HCT116 (cell line): ENCODE data around the gene ASCC2. TPM values are rescaled to one million over a fixed set of nuclear protein-coding genes. Genes with fewer than 3 reads are reported as not detected.

ENCODE experiments used
- ATAC-seq: fragments of 200-7000 bp; cut with Tn5 transposase; 2 replicates; pipeline ENCODE4 v1.9.1; 2020; ENCODE audit warnings: mild to moderate bottlenecking, moderate library complexity
- BruUV-seq: library from RNA; stranded (reverse); fragments of 400-500 nt; replicated peaks from 2 replicates; lab custom pipeline; 2021; lab: Mats Ljungman, UMichigan
- CTCF ChIA-PET: fragments of 300-600 bp; sonication (Branson Sonifier 250); formaldehyde crosslinking; loops from one replicate; lab custom pipeline; 2021; ENCODE audit warnings: antibody characterized with exemption; lab: Charles Lee
- POLR2A ChIA-PET: fragments of 300-600, 350-600 bp; sonication (Branson Sonifier 250); formaldehyde crosslinking; loops from one replicate; lab custom pipeline; 2021; ENCODE audit warnings: antibody characterized with exemption; lab: Charles Lee
- RAD21 ChIA-PET, 2 experiments: fragments of 300-600 bp; sonication (Branson Sonifier 250); formaldehyde crosslinking; loops; one replicate each; lab custom pipeline; 2023; ENCODE audit warnings: low total read pairs in 2 of 2; ENCODE audit not compliant: uncharacterized antibody in 2 of 2, unreplicated experiment in 2 of 2, low non-redundant PET in 1 of 2; lab: Charles Lee
- DNase-seq: peaks from one replicate; pipeline ENCODE4 v3.0.0-alpha.2; 2010; ENCODE audit warnings: low read depth, low spot score
- H2AFZ ChIP-seq: fragments of 200-600 bp; shearing (Covaris generic), sonication (generic); 2 replicates; pipeline ENCODE4 v1.6.1; 2017; ENCODE audit warnings: low read depth, mixed run types, mixed read lengths, antibody characterized with exemption, low read length; ENCODE audit not compliant: poor library complexity, severe bottlenecking
- H3K27ac ChIP-seq: 2 replicates; pipeline ENCODE4 v1.5.1; 2012; ENCODE audit warnings: low read depth, low read length
- H3K27me3 ChIP-seq: fragments of 200-600 bp; sonication (generic); 2 replicates; pipeline ENCODE4 v1.6.1; 2016; ENCODE audit warnings: mixed run types, low read length, mixed read lengths; ENCODE audit not compliant: insufficient read depth
- H3K36me3 ChIP-seq, 2 experiments: fragments of 200-500 bp in 1 of 2; fragments of 200-600 bp in 1 of 2; sonication (Bioruptor generic) in 1 of 2; sonication (generic) in 1 of 2; 2 replicates each; pipeline versions ENCODE4 v1.5.1 to v1.6.1; 2014 to 2016; ENCODE audit warnings: low read length in 2 of 2, inconsistent platforms in 1 of 2, mixed read lengths in 1 of 2, mixed run types in 1 of 2; ENCODE audit not compliant: insufficient read depth in 2 of 2, control insufficient read depth in 1 of 2
- H3K4me1 ChIP-seq, 2 experiments: fragments of 200-600 bp in 1 of 2; sonication (generic) in 1 of 2; 2 replicates each; pipeline versions ENCODE4 v1.5.1 to v1.6.1; 2012 to 2017; ENCODE audit warnings: low read length in 2 of 2, inconsistent platforms in 1 of 2, mild to moderate bottlenecking in 1 of 2, mixed read lengths in 1 of 2, mixed run types in 1 of 2, moderate library complexity in 1 of 2; ENCODE audit not compliant: insufficient read depth in 2 of 2, control insufficient read depth in 1 of 2
- H3K4me2 ChIP-seq: fragments of 200-600 bp; sonication (generic); 2 replicates; pipeline ENCODE4 v1.6.1; 2017; ENCODE audit warnings: mixed run types, low read length, mixed read lengths
- H3K4me3 ChIP-seq, 2 experiments: fragments of 200-600 bp in 1 of 2; sonication (generic) in 1 of 2; replicated peaks in 1 of 2; 2 replicates each; pipeline ENCODE4 v1.5.1; 2011 to 2016; ENCODE audit warnings: low read length in 2 of 2, control low read depth in 1 of 2, low read depth in 1 of 2, mild to moderate bottlenecking in 1 of 2, mixed read lengths in 1 of 2, mixed run types in 1 of 2
- H3K79me2 ChIP-seq: fragments of 200-600 bp; sonication (generic); 2 replicates; pipeline ENCODE4 v1.6.1; 2017; ENCODE audit warnings: mild to moderate bottlenecking, mixed run types, low read length, moderate library complexity, mixed read lengths; ENCODE audit not compliant: insufficient read depth
- H3K9ac ChIP-seq: fragments of 200-600 bp; sonication (generic); 2 replicates; pipeline ENCODE4 v1.6.1; 2016; ENCODE audit warnings: low read length, mixed read lengths
- H3K9me2 ChIP-seq: fragments of 200-600 bp; sonication (generic), shearing (Covaris generic); 2 replicates; pipeline ENCODE4 v1.6.1; 2017; ENCODE audit warnings: mixed run types, mild to moderate bottlenecking, moderate library complexity; ENCODE audit not compliant: insufficient read depth
- H3K9me3 ChIP-seq, 2 experiments: fragments of 200-500 bp in 1 of 2; fragments of 200-600 bp in 1 of 2; sonication (Bioruptor generic) in 1 of 2; sonication (generic) in 1 of 2; 2 replicates each; pipeline ENCODE4 v1.6.1; 2014 to 2017; ENCODE audit warnings: low read length in 2 of 2, mixed read lengths in 2 of 2, inconsistent platforms in 1 of 2, low read depth in 1 of 2, mild to moderate bottlenecking in 1 of 2, mixed run types in 1 of 2, moderate library complexity in 1 of 2; ENCODE audit not compliant: control insufficient read depth in 1 of 2, insufficient read depth in 1 of 2
- H4K20me1 ChIP-seq: fragments of 200-600 bp; sonication (generic), shearing (Covaris generic); 2 replicates; pipeline ENCODE4 v1.6.1; 2017; ENCODE audit warnings: mixed run types, mild to moderate bottlenecking, moderate library complexity; ENCODE audit not compliant: insufficient read depth
- CEBPB ChIP-seq: IDR thresholded peaks from 2 replicates; pipeline ENCODE4 v1.6.1; 2012; ENCODE audit warnings: low read depth
- ELF1 ChIP-seq: IDR thresholded peaks from 2 replicates; pipeline ENCODE4 v1.6.1; 2012; ENCODE audit warnings: low read depth, borderline replicate concordance
- EZH2 ChIP-seq: fragments of 200-600 bp; sonication (generic); IDR thresholded peaks from 2 replicates; pipeline ENCODE4 v1.6.1; 2017; ENCODE audit warnings: antibody characterized with exemption, mixed run types
- EZH2phosphoT487 ChIP-seq: fragments of 200-600 bp; IDR thresholded peaks from 2 replicates; pipeline ENCODE4 v1.6.1; 2018; ENCODE audit warnings: antibody characterized with exemption, borderline replicate concordance
- JUND ChIP-seq: IDR thresholded peaks from 2 replicates; pipeline ENCODE4 v1.6.1; 2012
- POLR2AphosphoS5 ChIP-seq: IDR thresholded peaks from 2 replicates; pipeline ENCODE4 v1.6.1; 2011; ENCODE audit warnings: mild to moderate bottlenecking, low read depth, low read length, moderate library complexity
- SIN3A ChIP-seq: IDR thresholded peaks from 2 replicates; pipeline ENCODE4 v1.6.1; 2012; ENCODE audit warnings: low read depth
- SP1 ChIP-seq: IDR thresholded peaks from 2 replicates; pipeline ENCODE4 v1.6.1; 2012; ENCODE audit warnings: low read depth
- TCF7L2 ChIP-seq: IDR thresholded peaks from 2 replicates; pipeline ENCODE4 v1.7.0; 2011; ENCODE audit warnings: borderline replicate concordance, inconsistent platforms; ENCODE audit not compliant: insufficient read depth, insufficient read length; ENCODE audit errors: extremely low read depth
- YY1 ChIP-seq: IDR thresholded peaks from 2 replicates; pipeline ENCODE4 v1.6.1; 2011; ENCODE audit warnings: low read length, low read depth, moderate library complexity, mild to moderate bottlenecking; ENCODE audit not compliant: insufficient replicate concordance; ENCODE audit errors: extremely low read depth
- ZFX ChIP-seq: fragments of 450-650 bp; IDR thresholded peaks from 2 replicates; pipeline ENCODE4 v1.6.1; 2017
- ZNF274 ChIP-seq: fragments of 200-500 bp; sonication (Bioruptor generic); IDR thresholded peaks from 2 replicates; pipeline ENCODE4 v1.6.1; 2014; ENCODE audit warnings: mild to moderate bottlenecking, low read depth, low read length, inconsistent platforms
- intact Hi-C: fragments of 100-400 bp; cut with micrococcal nuclease; formaldehyde crosslinking; loops from 2 replicates; pipeline ENCODE4 v1.10.0; 2022
- total RNA-seq: library from RNA; stranded (reverse); gene quantifications from one replicate; pipeline ENCODE4 v1.2.1, GENCODE V29; 2021; ENCODE audit not compliant: unreplicated experiment
- TF ChIP-seq, protein P1 (sequence below), 3 experiments: fragments of 200-600 bp in 1 of 3; sonication (generic) in 1 of 3; IDR thresholded peaks in 2 of 3; conservative IDR thresholded peaks in 1 of 3; 2 replicates each; pipeline ENCODE4 v1.5.1; 2012 to 2017; ENCODE audit warnings: low read depth in 2 of 3, low read length in 2 of 3, antibody characterized with exemption in 1 of 3, borderline replicate concordance in 1 of 3, control low read depth in 1 of 3, mild to moderate bottlenecking in 1 of 3, mixed read lengths in 1 of 3, mixed run types in 1 of 3, moderate library complexity in 1 of 3; ENCODE audit not compliant: insufficient read depth in 1 of 3
- TF ChIP-seq, protein P2 (sequence below): IDR thresholded peaks from 2 replicates; pipeline ENCODE4 v1.6.1; 2012
- TF ChIP-seq, protein P3 (sequence below): IDR thresholded peaks from 2 replicates; pipeline ENCODE4 v1.6.1; 2012; ENCODE audit warnings: low read depth
- TF ChIP-seq, protein P4 (sequence below): IDR thresholded peaks from 2 replicates; pipeline ENCODE4 v1.6.1; 2012

The ASCC2 gene
- total RNA-seq, 1 experiment from 2014 or later, result 68.6 TPM

DNA sequence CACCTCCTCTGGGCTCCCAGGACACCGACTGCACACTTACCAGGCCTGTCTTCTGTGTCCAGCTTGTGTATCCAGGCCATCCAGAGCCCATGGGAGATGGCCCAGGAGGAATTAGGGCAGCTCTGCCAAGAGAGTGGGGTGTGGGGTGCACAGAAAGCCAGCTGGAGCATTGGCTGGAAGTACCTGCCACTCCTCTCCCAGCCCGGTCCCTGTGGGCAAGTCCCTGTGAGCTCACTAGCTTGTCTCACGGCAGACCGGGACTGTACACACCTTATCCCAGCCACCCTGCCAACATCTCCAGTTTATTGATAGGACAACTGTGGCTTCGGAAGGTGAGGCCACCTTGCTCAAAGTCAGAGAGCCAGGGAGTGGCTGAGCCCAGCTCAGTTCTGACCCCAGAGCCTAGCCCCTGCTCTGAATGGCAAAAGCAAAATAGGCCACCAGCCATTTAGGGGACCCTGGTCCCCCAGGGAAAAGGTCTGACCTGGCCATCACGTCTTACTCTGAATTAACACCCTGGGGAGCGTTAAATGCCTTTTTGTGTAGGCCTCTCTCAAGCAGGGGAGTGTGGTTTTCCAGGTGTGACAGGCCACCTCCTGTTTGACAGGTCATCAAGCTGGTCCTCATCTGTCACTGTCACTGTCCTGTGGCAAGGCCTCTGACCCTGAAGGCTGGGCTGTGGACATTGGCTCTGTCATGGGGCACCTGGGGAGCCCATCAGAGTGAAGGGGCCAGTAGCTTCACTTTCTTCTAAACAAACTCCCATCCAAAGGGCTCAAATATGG, 55.8 kb downstream of the ASCC2 start:
- Histone ChIP-seq H2AFZ (no peak overlapping the region), H3K4me1 (peaks cover 11 to 38% of the 10 kb centered on the region in 2 experiments), H3K36me3 (no peaks in the 10 kb centered on the region), H3K9ac (no peak overlapping the region)
- ChIA-PET RAD21 (no interaction called here), POLR2A (interaction anchor here (0.8 kb wide), 1 partner anchor 9 kb away, joined by 3 read pairs; no protein-coding TSS in a partner anchor)
- no peak for DNase-seq
- no peak for ATAC-seq
- TF ChIP-seq ELF1 (no peak), SIN3A (no peak), ZNF274 (no peak), CEBPB (no peak), JUND (no peak), ZFX (no peak), EZH2phosphoT487 (no peak), TCF7L2 (no peak), POLR2AphosphoS5 (no peak), EZH2 (no peak), YY1 (no peak), SP1 (no peak)
- TF ChIP-seq, protein P1, sequence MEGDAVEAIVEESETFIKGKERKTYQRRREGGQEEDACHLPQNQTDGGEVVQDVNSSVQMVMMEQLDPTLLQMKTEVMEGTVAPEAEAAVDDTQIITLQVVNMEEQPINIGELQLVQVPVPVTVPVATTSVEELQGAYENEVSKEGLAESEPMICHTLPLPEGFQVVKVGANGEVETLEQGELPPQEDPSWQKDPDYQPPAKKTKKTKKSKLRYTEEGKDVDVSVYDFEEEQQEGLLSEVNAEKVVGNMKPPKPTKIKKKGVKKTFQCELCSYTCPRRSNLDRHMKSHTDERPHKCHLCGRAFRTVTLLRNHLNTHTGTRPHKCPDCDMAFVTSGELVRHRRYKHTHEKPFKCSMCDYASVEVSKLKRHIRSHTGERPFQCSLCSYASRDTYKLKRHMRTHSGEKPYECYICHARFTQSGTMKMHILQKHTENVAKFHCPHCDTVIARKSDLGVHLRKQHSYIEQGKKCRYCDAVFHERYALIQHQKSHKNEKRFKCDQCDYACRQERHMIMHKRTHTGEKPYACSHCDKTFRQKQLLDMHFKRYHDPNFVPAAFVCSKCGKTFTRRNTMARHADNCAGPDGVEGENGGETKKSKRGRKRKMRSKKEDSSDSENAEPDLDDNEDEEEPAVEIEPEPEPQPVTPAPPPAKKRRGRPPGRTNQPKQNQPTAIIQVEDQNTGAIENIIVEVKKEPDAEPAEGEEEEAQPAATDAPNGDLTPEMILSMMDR (IDR thresholded peaks at IDR 0.05 in 2 of 3, conservative IDR thresholded peaks at IDR 0.05 in 1 of 3; ENCODE audit: borderline replicate concordance in 1 of 3, insufficient read depth in 1 of 3, low read depth in 2 of 3, low read length in 2 of 3), result no peak
- TF ChIP-seq, protein P2, sequence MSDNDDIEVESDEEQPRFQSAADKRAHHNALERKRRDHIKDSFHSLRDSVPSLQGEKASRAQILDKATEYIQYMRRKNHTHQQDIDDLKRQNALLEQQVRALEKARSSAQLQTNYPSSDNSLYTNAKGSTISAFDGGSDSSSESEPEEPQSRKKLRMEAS, result no peak
- TF ChIP-seq, protein P3, sequence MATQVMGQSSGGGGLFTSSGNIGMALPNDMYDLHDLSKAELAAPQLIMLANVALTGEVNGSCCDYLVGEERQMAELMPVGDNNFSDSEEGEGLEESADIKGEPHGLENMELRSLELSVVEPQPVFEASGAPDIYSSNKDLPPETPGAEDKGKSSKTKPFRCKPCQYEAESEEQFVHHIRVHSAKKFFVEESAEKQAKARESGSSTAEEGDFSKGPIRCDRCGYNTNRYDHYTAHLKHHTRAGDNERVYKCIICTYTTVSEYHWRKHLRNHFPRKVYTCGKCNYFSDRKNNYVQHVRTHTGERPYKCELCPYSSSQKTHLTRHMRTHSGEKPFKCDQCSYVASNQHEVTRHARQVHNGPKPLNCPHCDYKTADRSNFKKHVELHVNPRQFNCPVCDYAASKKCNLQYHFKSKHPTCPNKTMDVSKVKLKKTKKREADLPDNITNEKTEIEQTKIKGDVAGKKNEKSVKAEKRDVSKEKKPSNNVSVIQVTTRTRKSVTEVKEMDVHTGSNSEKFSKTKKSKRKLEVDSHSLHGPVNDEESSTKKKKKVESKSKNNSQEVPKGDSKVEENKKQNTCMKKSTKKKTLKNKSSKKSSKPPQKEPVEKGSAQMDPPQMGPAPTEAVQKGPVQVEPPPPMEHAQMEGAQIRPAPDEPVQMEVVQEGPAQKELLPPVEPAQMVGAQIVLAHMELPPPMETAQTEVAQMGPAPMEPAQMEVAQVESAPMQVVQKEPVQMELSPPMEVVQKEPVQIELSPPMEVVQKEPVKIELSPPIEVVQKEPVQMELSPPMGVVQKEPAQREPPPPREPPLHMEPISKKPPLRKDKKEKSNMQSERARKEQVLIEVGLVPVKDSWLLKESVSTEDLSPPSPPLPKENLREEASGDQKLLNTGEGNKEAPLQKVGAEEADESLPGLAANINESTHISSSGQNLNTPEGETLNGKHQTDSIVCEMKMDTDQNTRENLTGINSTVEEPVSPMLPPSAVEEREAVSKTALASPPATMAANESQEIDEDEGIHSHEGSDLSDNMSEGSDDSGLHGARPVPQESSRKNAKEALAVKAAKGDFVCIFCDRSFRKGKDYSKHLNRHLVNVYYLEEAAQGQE, result no peak
- TF ChIP-seq, protein P4, sequence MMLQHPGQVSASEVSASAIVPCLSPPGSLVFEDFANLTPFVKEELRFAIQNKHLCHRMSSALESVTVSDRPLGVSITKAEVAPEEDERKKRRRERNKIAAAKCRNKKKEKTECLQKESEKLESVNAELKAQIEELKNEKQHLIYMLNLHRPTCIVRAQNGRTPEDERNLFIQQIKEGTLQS, result no peak
- TF ChIP-seq, all 23 proteins: peak for 0
- H3K4me2 ChIP-seq, result no peak overlapping the region
- H3K27me3 ChIP-seq, result no peaks in the 10 kb centered on the region
- H3K9me3 ChIP-seq, result no peaks in the 10 kb centered on the region
- CTCF ChIA-PET, result interaction anchor here (0.7 to 1.0 kb wide), 2 partner anchors 9 to 223 kb away, joined by 3 to 5 read pairs; no protein-coding TSS in a partner anchor
- BruUV-seq, result no TSS peak
- intact Hi-C loops, result no loop called here
- no peaks in the 10 kb centered on the region for H4K20me1 ChIP-seq
- H3K4me3 ChIP-seq, result no peak overlapping the region
- H3K27ac ChIP-seq, result no peak overlapping the region
- H3K79me2 ChIP-seq, result no peaks in the 10 kb centered on the region
- H3K9me2 ChIP-seq, result no peaks in the 10 kb centered on the region
